ENCODE measurements around the gene PSME4.

DNA sequence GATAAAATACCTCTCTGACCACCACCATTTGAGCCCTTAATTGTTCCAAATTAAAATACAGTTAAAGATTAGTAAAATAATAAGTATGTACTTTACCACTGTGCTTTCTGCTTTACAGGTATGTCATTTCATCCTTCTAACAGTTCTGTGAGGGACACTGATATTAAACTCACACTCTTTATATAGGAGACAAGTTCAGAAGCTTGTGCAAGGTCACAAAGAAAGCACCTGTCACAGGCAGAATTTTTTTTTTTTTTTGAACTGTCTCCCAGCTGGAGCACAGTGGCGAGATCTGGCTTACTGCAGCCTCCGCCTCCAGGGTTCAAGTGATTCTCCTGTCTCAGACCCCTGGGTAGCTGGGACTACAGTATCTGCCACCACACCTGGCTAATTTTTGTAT lies 89.4 kb downstream of the PSME4 start:
- TF ChIP-seq CTCF (IDR thresholded peaks at IDR 0.05): no peak
- TF ChIP-seq EZH2 (IDR thresholded peaks at IDR 0.05; ENCODE audit: borderline replicate concordance, insufficient read depth, low read depth, low read length, poor library complexity, severe bottlenecking): no peak
